A673 (cell line): ENCODE results near the gene FAM133A. TPM values are rescaled to one million over a fixed set of nuclear protein-coding genes. Genes with fewer than 3 reads are reported as not detected.

ENCODE experiments used
- Bru-seq: library from RNA; stranded (reverse); fragments of 400-500 nt; gene quantifications from one replicate; lab custom pipeline; 2021; lab: Mats Ljungman, UMichigan
- BruChase-seq, 2 experiments: library from RNA; stranded (reverse); fragments of 400-500 nt; gene quantifications; one replicate each; lab custom pipeline; 2021; lab: Mats Ljungman, UMichigan
- BruUV-seq: library from RNA; stranded (reverse); fragments of 400-500 nt; replicated peaks from 2 replicates; lab custom pipeline; 2021; lab: Mats Ljungman, UMichigan
- CTCF ChIA-PET: fragments of 300-600 bp; sonication (Branson Sonifier 250); formaldehyde crosslinking; loops from one replicate; lab custom pipeline; 2022; ENCODE audit warnings: antibody characterized with exemption; lab: Charles Lee
- POLR2A ChIA-PET: fragments of 300-600 bp; sonication (Branson Sonifier 250); formaldehyde crosslinking; loops from one replicate; lab custom pipeline; 2022; ENCODE audit warnings: antibody characterized with exemption; ENCODE audit not compliant: low non-redundant PET; lab: Charles Lee
- DNase-seq: peaks from one replicate; pipeline ENCODE4 v3.0.0-alpha.2; 2015; ENCODE audit warnings: low spot score
- H3K27ac ChIP-seq: fragments of 200-600 bp; sonication (generic); 2 replicates; pipeline ENCODE4 v1.5.1; 2016; ENCODE audit warnings: mixed run types, low read depth, mild to moderate bottlenecking, mixed read lengths, antibody characterized with exemption, low read length; ENCODE audit not compliant: poor library complexity, severe bottlenecking
- H3K27me3 ChIP-seq: fragments of 200-600 bp; sonication (generic); replicated peaks from 2 replicates; pipeline ENCODE4 v1.6.1; 2017; ENCODE audit warnings: mixed run types, low read depth, mild to moderate bottlenecking, mixed read lengths, antibody characterized with exemption, low read length; ENCODE audit not compliant: insufficient read depth, poor library complexity
- H3K36me3 ChIP-seq: fragments of 200-600 bp; sonication (generic); 2 replicates; pipeline ENCODE4 v1.6.1; 2016; ENCODE audit warnings: mixed run types, mild to moderate bottlenecking, mixed read lengths, antibody characterized with exemption, low read length; ENCODE audit not compliant: insufficient read depth, poor library complexity, severe bottlenecking
- H3K4me1 ChIP-seq: fragments of 200-600 bp; sonication (generic); 2 replicates; pipeline ENCODE4 v1.6.1; 2017; ENCODE audit warnings: mixed run types, mild to moderate bottlenecking, mixed read lengths, antibody characterized with exemption, low read length; ENCODE audit not compliant: insufficient read depth, poor library complexity, severe bottlenecking
- H3K4me3 ChIP-seq: fragments of 200-600 bp; sonication (generic); 2 replicates; pipeline ENCODE4 v1.5.1; 2016; ENCODE audit warnings: low read depth, mixed run types, mild to moderate bottlenecking, mixed read lengths, low read length; ENCODE audit not compliant: poor library complexity, severe bottlenecking
- H3K9me3 ChIP-seq: fragments of 200-600 bp; sonication (generic); 2 replicates; pipeline ENCODE4 v1.6.1; 2016; ENCODE audit warnings: mixed run types, low read depth, mild to moderate bottlenecking, mixed read lengths, antibody characterized with exemption, low read length; ENCODE audit not compliant: poor library complexity, severe bottlenecking
- CTCF ChIP-seq: fragments of 300-800, 200-600 bp; sonication (generic); conservative IDR thresholded peaks from 2 replicates; pipeline ENCODE4 v1.5.1; 2017; ENCODE audit warnings: low read depth, mild to moderate bottlenecking, antibody characterized with exemption, low read length, moderate library complexity, mixed read lengths
- EZH2 ChIP-seq: fragments of 200-600 bp; sonication (generic); IDR thresholded peaks from 2 replicates; pipeline ENCODE4 v1.6.1; 2017; ENCODE audit warnings: borderline replicate concordance, low read depth, mild to moderate bottlenecking, mixed read lengths, antibody characterized with exemption, low read length; ENCODE audit not compliant: poor library complexity, severe bottlenecking
- intact Hi-C: fragments of 100-400 bp; cut with micrococcal nuclease; formaldehyde crosslinking; loops from one replicate; pipeline ENCODE4 v1.10.0; 2022; ENCODE audit not compliant: unreplicated experiment
- long read RNA-seq: library from polyadenylated mRNA; stranded (forward); transcript quantifications from one replicate; pipeline ENCODE4 v2.0.0, GENCODE V29; 2022
- total RNA-seq: library from RNA; stranded (reverse); gene quantifications from 2 replicates; pipeline ENCODE4 v1.2.3, GENCODE V29; 2021

Gene FAM133A
- total RNA-seq (not detected in 2 replicates), Bru-seq, nascent RNA (percentile 2 among the genes with signal in this experiment), BruChase-seq, experiment 1, labeled RNA remaining after a 2-hour chase (not detected), BruChase-seq, experiment 2, labeled RNA remaining after a 6-hour chase (not detected)
- long read RNA-seq: 0 reads

- TF ChIP-seq EZH2: no peak
- no peak for TF ChIP-seq CTCF
- Histone ChIP-seq H3K27me3 (peaks cover 38% of the 10 kb centered on the region), H3K27ac (no peak within 1 kb of the TSS), H3K36me3 (no peaks in the 10 kb centered on the region), H3K9me3 (no peaks in the 10 kb centered on the region), H3K4me3 (peak within 1 kb of the TSS; percentile 52), H3K4me1 (no peaks in the 10 kb centered on the region)
- DNase-seq: peak; percentile 2
- CTCF ChIA-PET: no interaction called here
- intact Hi-C loops: no loop called here
- POLR2A ChIA-PET: no interaction called here
- BruUV-seq: no TSS peak
These were observed at the start of gene FAM133A for GRCh38 chrX:93673869-93674271. TSS of gene FAM133A (plus strand) at chrX:93674206. CDS start at chrX:93709420, 35,214 bp downstream.

- no TSS peak for BruUV-seq
- TF ChIP-seq CTCF: no peak
- TF ChIP-seq EZH2: no peak
- POLR2A ChIA-PET: no interaction called here
These were observed 36.4 kb upstream of the FAM133A start for GRCh38 chrX:93637591-93637990.

DNA sequence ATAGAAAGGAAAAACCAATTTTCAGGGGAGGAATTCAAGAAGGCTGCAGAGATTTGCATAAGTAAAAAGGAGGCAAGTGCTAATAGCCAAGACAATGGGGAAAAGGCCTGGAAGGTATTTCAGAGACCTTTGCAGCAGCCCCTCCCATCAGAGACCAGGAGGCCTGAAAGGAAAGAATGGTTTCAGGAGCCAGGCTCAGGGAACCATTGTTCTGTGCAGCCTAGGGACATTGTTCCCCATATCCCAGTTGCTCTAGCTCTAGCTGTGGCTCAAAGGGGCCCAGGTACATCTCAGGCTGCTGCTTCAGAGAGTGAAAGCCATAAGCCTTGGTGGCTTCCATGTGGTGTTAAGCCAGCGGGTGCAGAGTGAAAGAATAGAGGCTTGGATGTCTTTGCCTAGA lies 24.6 kb upstream of the FAM133A start:
- Histone ChIP-seq H3K36me3 (no peaks in the 10 kb centered on the region), H3K4me1 (no peaks in the 10 kb centered on the region), H3K27me3 (no peaks in the 10 kb centered on the region), H3K9me3 (no peaks in the 10 kb centered on the region), H3K4me3 (no peak overlapping the region), H3K27ac (no peak overlapping the region)
- intact Hi-C loops: no loop called here
- BruUV-seq: no TSS peak
- CTCF ChIA-PET: no interaction called here
- POLR2A ChIA-PET: no interaction called here
- no peak for DNase-seq
- TF ChIP-seq CTCF: no peak
- no peak for TF ChIP-seq EZH2

More at GRCh38 chrX:93637591-93637990, 36.4 kb upstream of the FAM133A start:
- Histone ChIP-seq H3K9me3 (no peaks in the 10 kb centered on the region), H3K4me3 (no peak overlapping the region), H3K27me3 (no peaks in the 10 kb centered on the region), H3K27ac (no peak overlapping the region), H3K4me1 (no peaks in the 10 kb centered on the region), H3K36me3 (no peaks in the 10 kb centered on the region)
- CTCF ChIA-PET: no interaction called here
- no peak for DNase-seq
- intact Hi-C loops: no loop called here
